Fibroblast of peridontal ligament (primary cell): ENCODE measurements around the gene SMARCD3.

ENCODE experiments used
- DNase-seq: peaks from one replicate; pipeline ENCODE4 v3.0.0-alpha.2; 2010; ENCODE audit errors: extremely low read depth

The SMARCD3 gene

DNA sequence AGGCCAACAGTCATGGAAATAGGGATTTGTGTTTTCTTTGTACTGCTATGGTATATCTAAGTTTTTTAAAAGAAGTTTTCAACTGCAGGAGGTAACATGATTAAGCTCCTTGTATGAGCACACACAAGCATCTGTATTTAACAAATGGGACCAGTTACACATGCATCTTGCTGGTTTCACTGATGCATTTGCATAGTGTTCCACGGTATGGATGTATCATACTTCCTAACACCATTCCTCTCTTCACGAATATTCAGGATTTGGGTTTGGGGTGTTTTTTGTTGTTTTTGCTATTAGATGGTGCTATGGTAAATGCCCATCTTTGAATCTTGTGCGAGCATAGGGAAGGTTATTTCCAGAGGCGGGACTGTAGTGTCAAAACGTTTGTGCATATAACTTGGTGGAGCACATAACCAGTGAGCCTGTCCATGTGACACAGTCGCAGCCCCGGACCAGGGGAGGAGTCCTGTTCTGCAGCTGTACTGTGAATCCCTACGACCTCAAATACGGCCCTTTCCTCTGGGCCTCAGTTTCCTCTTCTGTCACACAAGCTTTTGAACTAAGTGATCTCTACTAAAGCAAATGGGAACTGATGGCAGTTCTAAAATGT lies 40.1 kb downstream of the SMARCD3 start:
- DNase-seq: no peak

DNA sequence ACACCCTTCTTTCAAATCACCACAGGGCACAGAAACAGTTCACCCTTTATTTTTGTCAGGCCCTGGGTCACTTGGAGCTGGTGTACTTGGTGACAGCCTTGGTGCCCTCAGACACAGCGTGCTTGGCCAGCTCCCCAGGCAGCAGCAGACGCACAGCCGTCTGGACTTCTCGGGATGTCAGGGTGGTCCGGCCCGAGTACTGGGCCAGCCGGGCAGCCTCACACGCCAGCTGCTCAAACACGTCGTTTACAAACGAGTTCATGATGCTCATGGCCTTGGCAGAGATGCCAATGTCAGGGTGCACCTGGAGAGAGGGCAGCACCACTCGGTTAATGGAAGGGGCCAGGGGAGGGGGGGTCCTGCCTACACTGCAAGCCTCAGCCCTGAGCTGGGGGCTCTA lies 40.7 kb downstream of the SMARCD3 start:
- DNase-seq: no peak

DNA sequence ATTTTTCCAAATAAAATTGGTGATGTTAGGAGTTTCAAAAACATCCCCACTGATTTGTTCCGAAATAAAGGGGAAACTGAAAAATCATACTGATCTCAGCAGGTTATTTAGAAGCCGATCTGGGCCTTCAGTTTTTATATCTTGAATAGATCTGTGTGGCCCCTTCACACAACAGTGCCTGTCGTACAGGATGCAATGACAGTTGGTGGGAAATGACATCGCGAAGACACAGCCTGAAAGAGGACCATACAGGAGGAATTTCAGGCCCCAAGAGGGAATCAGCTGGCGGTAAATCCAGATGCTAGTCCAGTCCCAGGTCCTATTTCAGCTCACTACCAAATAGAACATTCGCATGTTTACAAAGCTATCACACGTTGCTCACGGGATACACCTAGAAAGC lies 41.2 kb downstream of the SMARCD3 start:
- DNase-seq: no peak

DNA sequence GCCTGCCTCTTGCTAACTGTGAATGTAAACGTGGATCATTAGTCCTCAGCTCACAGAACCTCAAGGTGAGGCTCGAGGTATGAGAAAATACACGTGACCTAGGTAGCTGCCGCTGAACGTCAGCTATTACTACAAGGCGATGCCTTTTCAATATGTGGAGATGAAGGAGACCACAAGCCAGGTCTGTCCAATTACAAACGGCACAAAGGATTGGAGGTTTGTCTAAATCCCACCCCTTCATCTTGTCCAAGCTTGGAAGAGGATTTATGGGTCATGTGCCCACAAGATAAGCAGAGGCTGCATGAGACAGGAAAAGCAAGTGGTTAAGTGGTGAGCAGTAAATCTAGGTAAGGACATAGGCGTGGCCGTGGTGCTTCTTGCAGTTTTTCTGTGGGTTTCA lies 41.6 kb downstream of the SMARCD3 start:
- DNase-seq: no peak

DNA sequence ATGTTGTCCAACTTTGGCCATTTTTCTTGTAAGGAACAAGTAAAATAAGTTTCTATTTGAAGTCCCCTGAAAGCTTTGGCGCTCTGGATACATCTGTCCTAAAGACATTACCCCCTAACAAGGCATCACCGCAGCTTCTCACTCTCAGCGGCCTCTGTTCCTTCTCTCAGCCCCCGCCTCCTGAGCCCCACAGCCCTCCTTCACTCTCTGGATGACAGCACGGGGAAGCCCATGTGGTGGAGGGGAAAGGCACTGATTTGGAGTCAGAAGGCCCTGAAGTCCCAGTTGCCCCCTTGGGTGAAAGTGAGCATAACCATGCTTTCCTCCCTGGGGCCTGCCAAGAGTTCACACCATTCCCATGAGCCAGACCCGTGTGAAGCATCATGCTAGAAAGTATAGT lies 42.8 kb downstream of the SMARCD3 start:
- no peak for DNase-seq

DNA sequence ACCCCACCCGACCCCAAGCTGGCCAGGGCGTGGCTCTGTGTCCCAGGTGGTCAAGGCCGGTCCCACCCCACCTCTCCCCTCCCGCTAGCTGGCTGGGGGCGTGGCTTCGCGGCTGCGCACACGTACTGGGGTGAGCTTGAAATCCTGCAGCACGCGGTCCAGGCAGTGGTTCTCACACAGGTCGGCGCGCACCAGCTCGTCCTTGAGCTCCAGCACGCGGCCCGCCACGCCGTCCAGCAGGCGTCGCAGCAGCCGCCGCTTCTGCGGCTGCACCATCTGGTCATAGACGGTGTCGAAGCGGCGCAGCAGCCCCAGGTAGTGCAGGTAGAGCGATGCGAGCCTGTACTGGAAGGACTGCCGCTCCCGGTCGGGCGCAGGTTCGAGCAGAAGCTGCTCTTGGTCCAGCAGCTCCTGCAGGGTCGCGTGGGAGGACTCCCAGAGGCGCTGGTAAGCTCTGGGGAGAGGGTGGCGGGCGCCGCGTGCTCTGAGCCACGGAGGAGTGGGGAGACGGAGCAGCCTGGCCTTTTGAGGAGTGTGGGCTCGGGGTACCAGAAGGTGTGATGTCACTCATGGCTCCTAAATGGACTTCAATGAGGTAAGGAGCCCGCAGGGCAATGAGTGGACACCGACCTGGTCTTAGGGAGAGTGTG lies 44.0 kb downstream of the SMARCD3 start:
- no peak for DNase-seq

DNA sequence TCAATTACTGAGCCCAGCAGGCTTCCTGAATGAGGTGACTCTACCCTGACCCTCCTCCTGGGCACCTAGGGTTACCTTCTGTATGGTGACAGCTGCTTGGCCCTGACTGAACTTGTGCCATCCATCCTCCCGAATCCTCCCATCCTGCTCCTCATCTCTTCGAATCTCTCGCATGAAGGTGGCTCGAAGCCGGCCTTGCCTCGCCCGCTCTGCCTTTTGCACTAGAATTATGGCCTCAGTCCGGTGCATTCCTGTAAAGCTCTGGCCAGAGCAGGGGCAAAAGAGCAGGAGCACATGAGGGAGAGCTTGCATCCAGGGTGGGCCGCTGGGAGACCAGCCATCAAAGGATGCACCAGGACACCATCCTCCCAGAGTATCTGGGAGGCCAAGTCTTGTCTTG lies 45.7 kb downstream of the SMARCD3 start:
- DNase-seq: no peak

DNA sequence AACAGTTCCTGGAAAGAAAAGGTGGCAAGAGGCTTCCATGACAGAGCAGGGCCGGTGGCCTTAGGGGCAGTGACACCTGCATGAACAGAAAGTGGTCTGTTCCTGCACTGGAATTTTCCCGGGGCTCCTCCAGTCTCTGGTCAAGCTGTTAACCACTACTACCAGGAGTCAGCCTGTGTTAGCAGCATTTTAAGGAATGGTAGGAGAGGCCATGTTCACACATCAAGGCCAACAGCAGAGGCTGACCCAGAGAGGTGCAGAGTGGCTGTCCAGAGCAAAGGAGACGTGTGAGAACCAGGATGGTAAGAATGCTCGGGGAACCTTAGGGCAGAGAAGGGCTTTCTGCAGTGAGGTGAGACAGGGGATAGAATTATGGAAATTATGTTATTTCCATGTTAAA lies 46.7 kb downstream of the SMARCD3 start:
- DNase-seq: no peak

DNA sequence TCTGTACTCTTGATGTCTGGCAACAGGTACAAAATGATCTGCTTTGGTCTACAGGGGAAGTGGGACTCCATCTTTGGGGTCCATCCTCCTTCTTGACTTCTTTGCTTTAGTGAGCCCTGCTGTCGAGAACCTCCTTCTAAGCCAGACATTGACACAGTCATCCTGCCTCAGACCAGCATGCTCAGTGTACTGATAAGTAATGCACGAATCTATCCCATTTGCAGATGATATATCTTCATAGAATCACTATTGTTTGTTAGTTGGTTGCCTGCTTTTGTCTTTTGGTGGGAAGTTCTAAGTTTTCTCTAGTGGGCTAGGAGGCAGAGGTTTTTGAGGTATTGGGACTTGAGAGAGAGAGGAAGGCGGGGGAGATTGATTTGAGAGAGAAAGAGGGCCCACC lies 47.1 kb downstream of the SMARCD3 start:
- DNase-seq: no peak

DNA sequence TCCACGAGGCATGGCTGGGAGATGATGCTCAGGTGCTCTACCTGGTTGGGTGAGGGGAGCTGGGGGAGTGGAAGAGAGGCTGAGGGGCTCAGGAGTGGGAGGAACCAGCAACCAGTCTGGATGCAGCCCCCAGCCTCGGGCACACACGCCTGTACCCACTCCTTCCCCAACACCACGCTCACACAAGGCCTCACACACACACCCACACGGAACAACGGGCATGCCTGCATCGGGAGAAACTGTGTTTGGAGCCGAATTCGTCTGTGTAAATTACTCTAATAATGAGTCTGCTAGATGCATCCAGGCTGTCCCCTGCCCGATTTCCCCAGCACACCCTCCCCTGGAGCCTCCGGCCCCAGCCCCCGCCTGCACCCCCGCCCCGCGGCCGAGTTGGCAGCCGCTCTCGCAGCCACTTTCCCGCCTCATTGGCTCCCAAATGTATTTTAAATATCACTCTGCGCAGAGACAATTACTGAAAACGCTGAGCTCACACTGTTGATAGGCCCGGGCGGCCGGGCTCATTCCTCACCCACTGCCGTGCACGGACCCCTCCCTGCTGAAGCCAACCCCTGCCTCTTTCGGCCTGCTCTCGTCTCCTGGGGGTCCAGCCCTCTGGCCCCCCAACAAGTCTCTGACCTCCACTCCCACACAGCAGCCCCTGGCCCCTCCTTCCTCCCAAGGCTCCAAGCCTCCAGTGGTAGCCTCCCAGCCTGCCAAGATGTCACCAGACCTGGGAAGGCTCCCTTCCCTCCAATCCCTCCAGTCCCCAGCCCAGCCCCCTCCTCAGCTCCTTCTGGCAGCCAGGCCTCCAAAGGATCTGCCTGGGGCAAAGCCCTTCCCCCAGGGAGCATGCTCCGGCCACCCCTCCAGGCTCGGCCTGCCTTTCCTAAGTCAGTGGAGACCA lies 49.3 kb downstream of the SMARCD3 start:
- DNase-seq: no peak

DNA sequence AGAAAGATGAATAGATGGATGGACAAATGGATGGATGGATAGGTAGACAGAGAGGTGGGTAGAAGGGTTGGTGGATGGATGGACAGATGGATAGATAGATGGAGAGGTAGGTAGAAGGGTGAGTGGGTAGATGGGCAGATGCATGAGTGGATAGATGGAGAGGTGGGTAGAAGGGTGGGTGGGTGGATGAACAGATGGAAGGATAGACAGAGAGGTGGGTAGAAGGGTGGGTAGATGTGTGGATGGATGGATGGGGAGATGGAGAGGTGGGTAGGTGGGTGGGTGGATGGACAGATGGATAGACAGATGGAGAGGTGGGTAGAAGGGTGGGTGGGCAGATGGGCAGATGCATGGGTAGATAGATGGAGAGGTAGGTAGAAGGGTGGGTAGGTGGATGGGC lies 50.6 kb downstream of the SMARCD3 start:
- no peak for DNase-seq

DNA sequence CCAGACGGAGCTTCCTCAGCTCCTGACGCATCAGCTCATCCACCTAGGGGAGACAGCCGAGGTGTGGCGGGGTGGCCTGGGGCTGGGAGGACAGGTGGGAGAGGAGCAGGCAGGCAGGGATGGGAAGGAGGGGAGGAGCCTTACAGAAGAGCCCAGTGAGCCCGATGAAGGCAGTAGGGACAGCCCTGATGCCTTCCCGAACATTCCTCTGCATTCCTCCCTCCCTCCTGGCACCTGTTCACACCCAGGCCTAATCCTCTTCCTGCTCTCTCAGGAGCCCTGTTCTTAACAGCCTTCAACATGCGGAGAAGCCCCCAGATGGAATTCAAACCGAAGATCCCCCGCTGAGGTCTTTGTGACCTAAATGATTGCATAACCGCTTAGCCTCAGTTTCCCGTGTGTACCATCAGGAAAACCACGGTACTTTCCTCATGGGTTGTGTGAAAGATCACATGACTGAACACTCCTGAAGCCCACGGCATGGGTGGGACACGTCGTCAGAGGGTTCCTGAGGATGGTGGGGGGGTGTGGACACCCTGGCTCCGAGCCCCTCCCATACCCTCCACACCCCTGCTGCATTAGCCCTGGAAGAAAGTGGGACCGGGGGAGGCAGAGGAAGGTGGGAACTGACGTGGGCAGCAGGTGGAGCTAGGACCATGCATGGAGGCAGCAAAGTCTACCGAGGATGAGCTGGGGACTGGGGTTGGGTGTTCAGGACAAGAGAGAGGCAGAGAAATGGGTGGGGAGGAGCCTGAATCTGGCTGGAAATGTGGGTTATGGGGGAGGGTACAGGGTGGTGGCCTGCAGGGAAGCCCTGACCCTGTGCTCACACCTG lies 52.7 kb downstream of the SMARCD3 start:
- DNase-seq: no peak

DNA sequence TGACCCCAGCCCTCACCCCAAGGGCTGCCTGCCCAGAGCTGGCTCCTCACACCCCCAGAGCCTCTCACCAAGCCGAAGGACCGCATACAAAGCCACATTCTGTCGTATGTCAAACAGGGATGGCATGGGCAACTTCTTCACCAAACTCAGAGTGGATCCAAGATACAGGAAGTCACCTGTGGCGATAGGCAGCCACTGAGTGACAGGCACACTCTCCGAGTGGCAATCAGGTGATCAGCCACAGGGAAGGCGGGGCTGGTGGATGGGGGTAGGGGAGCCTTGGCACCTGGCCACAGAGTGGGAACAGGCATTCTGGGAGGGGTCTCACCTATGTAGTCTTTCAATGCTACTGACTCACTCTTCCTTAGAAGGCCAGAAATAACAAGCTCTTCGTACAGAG lies 54.3 kb downstream of the SMARCD3 start:
- DNase-seq: no peak

DNA sequence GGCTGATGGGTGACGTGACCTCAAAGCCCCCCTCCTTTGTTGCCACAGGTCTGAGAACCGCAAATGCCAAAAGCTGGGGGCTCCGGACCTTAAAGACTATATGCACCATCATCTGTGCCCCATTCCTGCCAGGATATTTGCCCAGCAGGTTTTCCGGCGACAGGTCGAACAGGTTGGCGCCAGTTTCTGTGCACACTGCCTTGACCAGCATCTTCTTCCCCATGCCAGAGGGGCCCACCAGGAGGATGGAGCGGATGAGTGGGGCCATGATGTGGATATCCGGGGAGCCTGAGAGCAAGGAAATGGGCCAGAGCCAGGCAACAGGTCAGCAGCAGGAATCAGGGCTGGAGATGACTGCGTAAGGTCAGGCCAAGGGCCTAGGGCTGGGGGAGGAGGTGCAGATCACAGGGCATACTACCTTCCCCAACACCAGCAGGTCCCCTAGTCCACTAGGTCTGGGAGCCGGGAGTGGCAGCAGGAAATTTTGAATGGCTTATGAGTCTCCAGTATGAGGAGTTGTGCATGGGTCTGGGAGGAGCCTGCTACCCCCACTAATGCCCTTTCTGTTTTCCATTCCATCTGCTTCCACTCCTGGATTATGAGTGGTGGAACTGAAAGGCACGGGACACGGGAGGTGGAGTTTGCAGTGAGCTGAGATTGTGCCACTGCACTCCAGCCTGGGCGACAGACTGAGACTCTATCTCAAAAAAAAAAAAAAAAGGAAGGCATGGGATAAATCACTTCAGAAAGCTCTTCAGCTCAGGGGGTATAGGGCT lies 55.1 kb downstream of the SMARCD3 start:
- no peak for DNase-seq

DNA sequence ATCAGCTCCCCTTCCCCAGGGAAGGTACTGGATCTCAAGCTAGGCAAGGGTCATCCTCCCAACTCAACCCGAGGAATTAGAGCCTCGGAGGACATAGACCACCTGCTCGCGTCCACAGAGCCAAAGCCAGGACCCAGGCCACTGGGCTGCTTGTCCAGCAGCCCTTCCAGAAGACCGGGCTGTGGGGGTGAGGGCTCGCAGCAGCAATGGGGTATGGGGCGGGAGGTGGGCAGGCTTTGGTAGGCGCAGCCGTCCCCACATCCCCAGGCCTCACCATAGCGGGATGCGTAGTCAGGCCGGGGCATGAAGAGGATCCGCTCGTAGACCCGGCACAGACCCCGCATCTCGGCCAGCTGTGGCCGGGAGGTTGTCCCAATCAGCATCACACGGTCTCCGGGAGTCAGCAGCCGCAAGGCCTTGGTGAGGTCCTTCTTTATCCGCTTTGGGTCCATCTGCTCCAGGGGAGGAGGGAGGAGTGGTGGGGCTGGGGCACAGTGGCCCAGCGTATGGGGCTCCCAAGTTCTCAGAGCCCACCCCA lies 56.4 kb downstream of the SMARCD3 start:
- no peak for DNase-seq

DNA sequence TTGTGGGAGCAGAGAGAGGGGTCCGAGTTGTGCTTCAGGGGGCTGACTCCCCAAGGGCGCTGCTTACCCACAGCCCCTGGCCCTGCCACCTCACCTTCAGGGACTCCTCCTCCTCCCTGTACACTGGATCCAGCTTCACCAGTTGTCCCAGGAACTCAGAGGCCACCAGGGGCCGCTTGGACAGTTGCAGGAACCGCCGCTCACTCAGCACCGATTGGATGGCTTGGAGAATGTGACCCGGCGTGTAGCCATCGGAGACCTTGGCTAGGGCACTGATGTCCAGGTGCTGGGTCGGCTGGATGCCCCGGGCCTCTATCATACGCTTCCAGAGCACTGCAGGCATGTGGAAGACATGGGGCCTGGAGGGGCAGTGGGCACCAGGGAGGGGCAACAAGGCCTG lies 57.0 kb downstream of the SMARCD3 start:
- no peak for DNase-seq

DNA sequence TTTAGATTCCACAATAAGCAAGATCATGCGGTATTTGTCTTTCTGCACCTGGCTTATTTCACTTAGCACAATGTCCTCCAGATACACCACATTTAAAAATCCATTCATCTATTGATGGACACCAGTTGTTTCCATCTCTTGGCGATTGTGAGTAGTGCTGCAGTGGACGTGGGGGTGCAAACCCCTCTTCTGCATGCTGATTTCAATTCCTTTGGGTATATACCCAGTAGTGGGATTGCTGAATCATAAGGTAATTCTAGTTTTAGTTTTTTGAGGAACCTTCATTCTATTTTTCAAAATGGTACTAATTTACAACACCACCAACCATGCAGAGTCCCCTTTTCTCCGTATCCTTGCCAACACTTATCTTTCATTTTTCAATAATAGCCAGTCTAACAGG lies 59.5 kb downstream of the SMARCD3 start:
- DNase-seq: no peak
